WTC11 (cell line): Measurements from ENCODE around the gene CLEC20A. TPM values are rescaled to one million over a fixed set of nuclear protein-coding genes. Genes with fewer than 3 reads are reported as not detected.

Experiments
- ATAC-seq: fragments of 200-7000 bp; cut with Tn5 transposase; 2 replicates; pipeline ENCODE4 v1.10.0; 2021; ENCODE audit warnings: mild to moderate bottlenecking, moderate library complexity
- CTCF ChIA-PET: fragments of 300-600 bp; sonication (Branson Sonifier 250); formaldehyde crosslinking; loops from one replicate; lab custom pipeline; 2021; ENCODE audit warnings: antibody characterized with exemption; lab: Charles Lee
- POLR2A ChIA-PET: fragments of 350-600 bp; sonication (Branson Sonifier 250); formaldehyde crosslinking; loops from one replicate; lab custom pipeline; 2021; ENCODE audit warnings: antibody characterized with exemption; lab: Charles Lee
- DNase-seq: peaks from one replicate; pipeline ENCODE4 v3.0.0; 2021; ENCODE audit warnings: low spot score
- H3K27ac Mint-ChIP-seq: 2 replicates; pipeline ENCODE4 v1.8.0; 2021; ENCODE audit warnings: mixed read lengths
- H3K27me3 Mint-ChIP-seq: 2 replicates; pipeline ENCODE4 v1.8.0; 2021; ENCODE audit warnings: low read depth, mild to moderate bottlenecking, moderate library complexity, mixed read lengths
- H3K36me3 Mint-ChIP-seq: 2 replicates; pipeline ENCODE4 v1.8.0; 2021; ENCODE audit warnings: mixed read lengths
- H3K4me1 Mint-ChIP-seq: 2 replicates; pipeline ENCODE4 v1.8.0; 2022; ENCODE audit warnings: mixed read lengths
- H3K4me3 Mint-ChIP-seq: 2 replicates; pipeline ENCODE4 v1.8.0; 2021; ENCODE audit warnings: mild to moderate bottlenecking, moderate library complexity, mixed read lengths
- H3K9me3 Mint-ChIP-seq: 2 replicates; pipeline ENCODE4 v1.8.0; 2021; ENCODE audit warnings: mixed read lengths
- AFF4 ChIP-seq: sonication (generic); formaldehyde crosslinking; IDR thresholded peaks from 2 replicates; pipeline ENCODE4 v1.8.1; 2023; ENCODE audit warnings: mild to moderate bottlenecking, missing genetic modification reagents, borderline replicate concordance
- ATF2 ChIP-seq: sonication (generic); formaldehyde crosslinking; IDR thresholded peaks from 2 replicates; pipeline ENCODE4 v1.8.1; 2022; ENCODE audit warnings: low read depth, missing genetic modification reagents, borderline replicate concordance
- E2F5 ChIP-seq: sonication (generic); formaldehyde crosslinking; IDR thresholded peaks from 2 replicates; pipeline ENCODE4 v1.8.1; 2022; ENCODE audit warnings: mild to moderate bottlenecking, moderate library complexity, missing genetic modification reagents
- FOXP1 ChIP-seq: sonication (generic); formaldehyde crosslinking; IDR thresholded peaks from 2 replicates; pipeline ENCODE4 v1.8.0; 2022; ENCODE audit warnings: missing genetic modification reagents, mild to moderate bottlenecking, moderate library complexity, borderline replicate concordance
- IRF2 ChIP-seq: sonication (generic); formaldehyde crosslinking; IDR thresholded peaks from 2 replicates; pipeline ENCODE4 v1.8.0; 2022; ENCODE audit warnings: low read depth, missing genetic modification reagents, borderline replicate concordance
- MXD4 ChIP-seq: fragments of 250-450 bp; sonication (Bioruptor Pico); IDR thresholded peaks from 2 replicates; pipeline ENCODE4 v1.8.0; 2021; ENCODE audit warnings: mild to moderate bottlenecking, moderate library complexity, borderline replicate concordance
- NFYB ChIP-seq: sonication (generic); formaldehyde crosslinking; conservative IDR thresholded peaks from 2 replicates; pipeline ENCODE4 v1.8.0; 2022; ENCODE audit warnings: low read depth, missing genetic modification reagents
- SP1 ChIP-seq: sonication (generic); formaldehyde crosslinking; conservative IDR thresholded peaks from 2 replicates; pipeline ENCODE4 v1.8.1; 2022; ENCODE audit warnings: missing genetic modification reagents
- USF1 ChIP-seq: sonication (generic); formaldehyde crosslinking; IDR thresholded peaks from 2 replicates; pipeline ENCODE4 v1.8.0; 2022; ENCODE audit warnings: mild to moderate bottlenecking, missing genetic modification reagents
- ZBTB21 ChIP-seq: sonication (generic); formaldehyde crosslinking; IDR thresholded peaks from 2 replicates; pipeline ENCODE4 v1.8.1; 2023; ENCODE audit warnings: mild to moderate bottlenecking, missing genetic modification reagents, borderline replicate concordance
- ZNF232 ChIP-seq: sonication (generic); formaldehyde crosslinking; IDR thresholded peaks from 2 replicates; pipeline ENCODE4 v1.8.0; 2022; ENCODE audit warnings: mild to moderate bottlenecking, missing genetic modification reagents
- ZNF263 ChIP-seq: sonication (generic); formaldehyde crosslinking; IDR thresholded peaks from 2 replicates; pipeline ENCODE4 v1.8.1; 2022; ENCODE audit warnings: low read depth, mild to moderate bottlenecking, moderate library complexity, missing genetic modification reagents
- ZNF416 ChIP-seq: fragments of 250-450 bp; sonication (Bioruptor Pico); IDR thresholded peaks from 2 replicates; pipeline ENCODE4 v1.9.0; 2021; ENCODE audit warnings: mild to moderate bottlenecking, inconsistent platforms
- ZNF671 ChIP-seq: fragments of 250-450 bp; sonication (Bioruptor Pico); IDR thresholded peaks from 2 replicates; pipeline ENCODE4 v1.8.0; 2021; ENCODE audit warnings: mild to moderate bottlenecking
- total RNA-seq: library from RNA; stranded (reverse); gene quantifications from 3 replicates; pipeline ENCODE4 v1.2.3, GENCODE V29; 2021
- TF ChIP-seq, protein P1 (sequence below): fragments of 250-450 bp; sonication (Bioruptor Pico); IDR thresholded peaks from 2 replicates; pipeline ENCODE4 v1.9.0; 2021; ENCODE audit warnings: mild to moderate bottlenecking, borderline replicate concordance
- TF ChIP-seq, protein P2 (sequence below): sonication (generic); formaldehyde crosslinking; conservative IDR thresholded peaks from 2 replicates; pipeline ENCODE4 v1.8.1; 2022; ENCODE audit warnings: mild to moderate bottlenecking, missing genetic modification reagents

The CLEC20A gene
- total RNA-seq, 1 experiment from 2014 or later, result not detected

DNA sequence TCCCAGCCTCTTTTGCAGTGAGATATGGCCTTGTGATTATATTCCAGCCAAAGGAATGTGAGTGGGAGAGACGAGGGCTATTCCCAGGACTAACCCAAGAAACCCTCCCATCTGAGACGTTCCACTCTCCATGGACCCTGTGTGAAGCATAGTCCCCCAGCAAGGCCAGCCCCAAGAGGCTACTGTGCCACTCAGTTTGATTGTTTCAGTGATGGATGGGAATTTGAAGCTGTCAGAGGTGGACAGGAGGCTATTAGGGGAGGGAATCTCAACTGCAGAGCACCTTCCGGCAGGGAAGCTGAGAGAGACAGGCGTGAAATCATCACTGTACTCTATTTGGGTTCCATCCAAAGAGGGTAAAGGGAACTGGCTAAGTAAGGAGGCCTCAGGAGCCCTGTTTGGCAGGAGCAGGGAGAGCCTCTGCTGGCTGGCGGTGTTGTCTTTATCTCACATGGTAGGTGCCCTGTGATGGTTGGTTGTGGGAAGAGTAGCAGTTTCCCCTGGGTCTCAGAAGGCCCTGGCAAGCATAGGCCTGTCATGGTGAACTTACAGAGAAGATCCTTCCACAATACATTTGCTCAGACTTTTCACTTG lies 12.7 kb upstream of the CLEC20A start:
- Mint-ChIP-seq H3K27ac (no peak overlapping the region), H3K4me1 (no peaks in the 10 kb centered on the region; the same call in 1 of the 2 replicates), H3K36me3 (no peaks in the 10 kb centered on the region), H3K9me3 (no peaks in the 10 kb centered on the region), H3K4me3 (no peak overlapping the region), H3K27me3 (no peaks in the 10 kb centered on the region)
- no peak for ATAC-seq
- ChIA-PET CTCF (interaction anchor here (1.0 to 6.4 kb wide), 2 partner anchors 8 to 23 kb away, joined by 3 to 54 read pairs; no protein-coding TSS in a partner anchor), POLR2A (no interaction called here)
- no peak for DNase-seq
- TF ChIP-seq NFYB (no peak), ZBTB21 (CRISPR knock-in tag) (no peak), ZNF232 (no peak), IRF2 (CRISPR knock-in tag) (no peak), USF1 (CRISPR knock-in tag) (no peak), AFF4 (CRISPR knock-in tag) (no peak), ATF2 (CRISPR knock-in tag) (no peak), ZNF416 (no peak), FOXP1 (no peak), ZNF671 (CRISPR knock-in tag) (no peak), SP1 (no peak), MXD4 (no peak), E2F5 (no peak), ZNF263 (CRISPR knock-in tag) (no peak)
- TF ChIP-seq, protein P1, sequence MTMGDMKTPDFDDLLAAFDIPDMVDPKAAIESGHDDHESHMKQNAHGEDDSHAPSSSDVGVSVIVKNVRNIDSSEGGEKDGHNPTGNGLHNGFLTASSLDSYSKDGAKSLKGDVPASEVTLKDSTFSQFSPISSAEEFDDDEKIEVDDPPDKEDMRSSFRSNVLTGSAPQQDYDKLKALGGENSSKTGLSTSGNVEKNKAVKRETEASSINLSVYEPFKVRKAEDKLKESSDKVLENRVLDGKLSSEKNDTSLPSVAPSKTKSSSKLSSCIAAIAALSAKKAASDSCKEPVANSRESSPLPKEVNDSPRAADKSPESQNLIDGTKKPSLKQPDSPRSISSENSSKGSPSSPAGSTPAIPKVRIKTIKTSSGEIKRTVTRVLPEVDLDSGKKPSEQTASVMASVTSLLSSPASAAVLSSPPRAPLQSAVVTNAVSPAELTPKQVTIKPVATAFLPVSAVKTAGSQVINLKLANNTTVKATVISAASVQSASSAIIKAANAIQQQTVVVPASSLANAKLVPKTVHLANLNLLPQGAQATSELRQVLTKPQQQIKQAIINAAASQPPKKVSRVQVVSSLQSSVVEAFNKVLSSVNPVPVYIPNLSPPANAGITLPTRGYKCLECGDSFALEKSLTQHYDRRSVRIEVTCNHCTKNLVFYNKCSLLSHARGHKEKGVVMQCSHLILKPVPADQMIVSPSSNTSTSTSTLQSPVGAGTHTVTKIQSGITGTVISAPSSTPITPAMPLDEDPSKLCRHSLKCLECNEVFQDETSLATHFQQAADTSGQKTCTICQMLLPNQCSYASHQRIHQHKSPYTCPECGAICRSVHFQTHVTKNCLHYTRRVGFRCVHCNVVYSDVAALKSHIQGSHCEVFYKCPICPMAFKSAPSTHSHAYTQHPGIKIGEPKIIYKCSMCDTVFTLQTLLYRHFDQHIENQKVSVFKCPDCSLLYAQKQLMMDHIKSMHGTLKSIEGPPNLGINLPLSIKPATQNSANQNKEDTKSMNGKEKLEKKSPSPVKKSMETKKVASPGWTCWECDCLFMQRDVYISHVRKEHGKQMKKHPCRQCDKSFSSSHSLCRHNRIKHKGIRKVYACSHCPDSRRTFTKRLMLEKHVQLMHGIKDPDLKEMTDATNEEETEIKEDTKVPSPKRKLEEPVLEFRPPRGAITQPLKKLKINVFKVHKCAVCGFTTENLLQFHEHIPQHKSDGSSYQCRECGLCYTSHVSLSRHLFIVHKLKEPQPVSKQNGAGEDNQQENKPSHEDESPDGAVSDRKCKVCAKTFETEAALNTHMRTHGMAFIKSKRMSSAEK (CRISPR knock-in tag), result no peak
- TF ChIP-seq, protein P2, sequence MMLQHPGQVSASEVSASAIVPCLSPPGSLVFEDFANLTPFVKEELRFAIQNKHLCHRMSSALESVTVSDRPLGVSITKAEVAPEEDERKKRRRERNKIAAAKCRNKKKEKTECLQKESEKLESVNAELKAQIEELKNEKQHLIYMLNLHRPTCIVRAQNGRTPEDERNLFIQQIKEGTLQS (CRISPR knock-in tag), result no peak
